ENCODE measurements around the gene TWF2. TPM values are rescaled to one million over a fixed set of nuclear protein-coding genes. Genes with fewer than 3 reads are reported as not detected.

Gene TWF2
- total RNA-seq, 1 donor from 2014 or later, result 65.2 TPM

GRCh38 chr3:52228751-52229291 lies 10.1 kb downstream of the TWF2 start:
- TF ChIP-seq, protein P1, sequence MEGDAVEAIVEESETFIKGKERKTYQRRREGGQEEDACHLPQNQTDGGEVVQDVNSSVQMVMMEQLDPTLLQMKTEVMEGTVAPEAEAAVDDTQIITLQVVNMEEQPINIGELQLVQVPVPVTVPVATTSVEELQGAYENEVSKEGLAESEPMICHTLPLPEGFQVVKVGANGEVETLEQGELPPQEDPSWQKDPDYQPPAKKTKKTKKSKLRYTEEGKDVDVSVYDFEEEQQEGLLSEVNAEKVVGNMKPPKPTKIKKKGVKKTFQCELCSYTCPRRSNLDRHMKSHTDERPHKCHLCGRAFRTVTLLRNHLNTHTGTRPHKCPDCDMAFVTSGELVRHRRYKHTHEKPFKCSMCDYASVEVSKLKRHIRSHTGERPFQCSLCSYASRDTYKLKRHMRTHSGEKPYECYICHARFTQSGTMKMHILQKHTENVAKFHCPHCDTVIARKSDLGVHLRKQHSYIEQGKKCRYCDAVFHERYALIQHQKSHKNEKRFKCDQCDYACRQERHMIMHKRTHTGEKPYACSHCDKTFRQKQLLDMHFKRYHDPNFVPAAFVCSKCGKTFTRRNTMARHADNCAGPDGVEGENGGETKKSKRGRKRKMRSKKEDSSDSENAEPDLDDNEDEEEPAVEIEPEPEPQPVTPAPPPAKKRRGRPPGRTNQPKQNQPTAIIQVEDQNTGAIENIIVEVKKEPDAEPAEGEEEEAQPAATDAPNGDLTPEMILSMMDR (IDR thresholded peaks at IDR 0.05), result no peak
- Mint-ChIP-seq H3K27ac (ENCODE audit: unreplicated experiment) (no peak overlapping the region), H3K36me3 (ENCODE audit: low read depth) (peaks cover 26% of the 10 kb centered on the region), H3K27me3 (ENCODE audit: low read depth) (no peaks in the 10 kb centered on the region), H3K4me3 (ENCODE audit: unreplicated experiment) (no peak overlapping the region), H3K4me1 (ENCODE audit: low read depth) (no peaks in the 10 kb centered on the region), H3K9me3 (ENCODE audit: low read depth) (no peaks in the 10 kb centered on the region)
- no peak for DNase-seq (ENCODE audit: low spot score)

- H3K9me3 Mint-ChIP-seq (ENCODE audit: low read depth), result no peaks in the 10 kb centered on the region
- peaks cover 23% of the 10 kb centered on the region for H3K36me3 Mint-ChIP-seq (ENCODE audit: low read depth)
- H3K4me3 Mint-ChIP-seq (ENCODE audit: unreplicated experiment), result no peak overlapping the region
- no peaks in the 10 kb centered on the region for H3K4me1 Mint-ChIP-seq (ENCODE audit: low read depth)
- no peak for DNase-seq (ENCODE audit: low spot score)
- TF ChIP-seq, protein P1 (IDR thresholded peaks at IDR 0.05), result no peak
- no peak overlapping the region for H3K27ac Mint-ChIP-seq (ENCODE audit: unreplicated experiment)
- H3K27me3 Mint-ChIP-seq (ENCODE audit: low read depth), result no peaks in the 10 kb centered on the region
These were observed 10.7 kb downstream of the TWF2 start for GRCh38 chr3:52228266-52228665.

GRCh38 chr3:52227766-52228165 lies 11.2 kb downstream of the TWF2 start:
- DNase-seq (ENCODE audit: low spot score), result no peak
- H3K4me1 Mint-ChIP-seq (ENCODE audit: low read depth), result no peaks in the 10 kb centered on the region
- H3K36me3 Mint-ChIP-seq (ENCODE audit: low read depth), result peaks cover 23% of the 10 kb centered on the region
- TF ChIP-seq, protein P1 (IDR thresholded peaks at IDR 0.05), result no peak
- no peaks in the 10 kb centered on the region for H3K27me3 Mint-ChIP-seq (ENCODE audit: low read depth)
- no peaks in the 10 kb centered on the region for H3K9me3 Mint-ChIP-seq (ENCODE audit: low read depth)
- no peak overlapping the region for H3K27ac Mint-ChIP-seq (ENCODE audit: unreplicated experiment)
- H3K4me3 Mint-ChIP-seq (ENCODE audit: unreplicated experiment), result no peak overlapping the region

DNA sequence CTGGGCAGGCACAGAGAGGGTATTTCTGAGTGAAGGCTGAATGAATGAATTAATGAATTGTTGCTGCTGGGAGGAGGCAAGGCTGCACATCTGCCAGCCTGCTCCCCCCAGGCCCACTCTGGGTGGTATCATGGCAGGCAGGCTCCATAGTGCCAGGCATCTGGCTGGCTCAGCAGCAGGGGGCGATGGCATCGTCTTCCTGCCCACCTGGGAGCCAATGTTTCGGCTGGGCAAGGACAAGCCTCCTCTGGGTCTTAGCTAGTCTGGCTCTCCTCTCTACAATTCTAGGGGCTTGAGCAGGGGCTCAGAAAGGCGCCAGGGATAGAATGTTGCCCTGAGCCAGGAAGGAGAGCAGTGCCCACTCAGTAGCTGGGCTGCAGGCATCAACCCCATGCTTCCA lies 11.8 kb downstream of the TWF2 start:
- Mint-ChIP-seq H3K4me1 (ENCODE audit: low read depth) (no peaks in the 10 kb centered on the region), H3K9me3 (ENCODE audit: low read depth) (no peaks in the 10 kb centered on the region), H3K4me3 (ENCODE audit: unreplicated experiment) (no peak overlapping the region), H3K36me3 (ENCODE audit: low read depth) (peaks cover 20% of the 10 kb centered on the region), H3K27ac (ENCODE audit: unreplicated experiment) (no peak overlapping the region), H3K27me3 (ENCODE audit: low read depth) (no peaks in the 10 kb centered on the region)
- TF ChIP-seq, protein P1 (IDR thresholded peaks at IDR 0.05), result peak; percentile 33
- no peak for DNase-seq (ENCODE audit: low spot score)

DNA sequence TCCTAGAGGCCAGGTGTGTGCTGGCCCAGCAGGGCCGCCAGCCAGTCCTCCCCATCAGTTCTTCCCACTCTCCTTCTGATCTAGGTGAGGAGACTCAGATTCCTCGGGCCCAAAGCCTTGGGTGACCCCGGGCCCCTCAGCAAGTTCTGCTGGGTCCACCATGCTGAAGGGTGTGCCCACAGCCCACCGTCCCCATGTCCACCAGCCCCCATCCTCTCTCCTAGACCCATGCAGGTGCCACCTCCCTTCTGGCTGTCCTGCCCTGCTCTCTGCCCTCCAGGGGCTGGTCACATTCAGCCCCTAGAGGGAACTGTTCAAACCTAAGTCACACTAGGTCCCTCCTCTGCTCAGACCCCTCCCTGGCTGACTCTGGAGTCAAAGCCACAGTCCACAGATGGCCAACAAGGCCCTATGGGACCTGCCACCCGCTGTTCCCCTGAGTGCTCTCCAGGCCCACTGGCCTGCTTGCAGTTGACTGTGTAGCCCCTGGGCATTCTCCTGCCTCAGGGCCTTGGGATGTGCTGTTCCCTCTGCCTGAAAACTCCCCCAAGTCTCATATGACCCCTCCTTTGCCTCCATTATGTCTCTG lies 12.6 kb downstream of the TWF2 start:
- no peak overlapping the region for H3K4me3 Mint-ChIP-seq (ENCODE audit: unreplicated experiment)

More for the DNA sequence above, 12.6 kb downstream of the TWF2 start:
- Mint-ChIP-seq H3K27me3 (ENCODE audit: low read depth) (no peaks in the 10 kb centered on the region), H3K9me3 (ENCODE audit: low read depth) (no peaks in the 10 kb centered on the region), H3K4me1 (ENCODE audit: low read depth) (no peaks in the 10 kb centered on the region), H3K27ac (ENCODE audit: unreplicated experiment) (no peak overlapping the region), H3K36me3 (ENCODE audit: low read depth) (peaks cover 15% of the 10 kb centered on the region)
- TF ChIP-seq, protein P1 (IDR thresholded peaks at IDR 0.05), result no peak
- DNase-seq (ENCODE audit: low spot score), result no peak
